HL-60/S4 (cell line): ENCODE measurements around the gene MACF1.
"Not testable (repeated sequence)": the region's sequence is repeated elsewhere in the genome, so short reads cannot be mapped to it uniquely, and the experiment has no call there.

Source experiments
- in situ Hi-C: fragments of 300-500 bp; cut with MboI; formaldehyde crosslinking; loops from 2 replicates; pipeline ENCODE4 v1.14.3; 2022; ENCODE audit warnings: low sequenced_read_pairs

Gene MACF1

DNA sequence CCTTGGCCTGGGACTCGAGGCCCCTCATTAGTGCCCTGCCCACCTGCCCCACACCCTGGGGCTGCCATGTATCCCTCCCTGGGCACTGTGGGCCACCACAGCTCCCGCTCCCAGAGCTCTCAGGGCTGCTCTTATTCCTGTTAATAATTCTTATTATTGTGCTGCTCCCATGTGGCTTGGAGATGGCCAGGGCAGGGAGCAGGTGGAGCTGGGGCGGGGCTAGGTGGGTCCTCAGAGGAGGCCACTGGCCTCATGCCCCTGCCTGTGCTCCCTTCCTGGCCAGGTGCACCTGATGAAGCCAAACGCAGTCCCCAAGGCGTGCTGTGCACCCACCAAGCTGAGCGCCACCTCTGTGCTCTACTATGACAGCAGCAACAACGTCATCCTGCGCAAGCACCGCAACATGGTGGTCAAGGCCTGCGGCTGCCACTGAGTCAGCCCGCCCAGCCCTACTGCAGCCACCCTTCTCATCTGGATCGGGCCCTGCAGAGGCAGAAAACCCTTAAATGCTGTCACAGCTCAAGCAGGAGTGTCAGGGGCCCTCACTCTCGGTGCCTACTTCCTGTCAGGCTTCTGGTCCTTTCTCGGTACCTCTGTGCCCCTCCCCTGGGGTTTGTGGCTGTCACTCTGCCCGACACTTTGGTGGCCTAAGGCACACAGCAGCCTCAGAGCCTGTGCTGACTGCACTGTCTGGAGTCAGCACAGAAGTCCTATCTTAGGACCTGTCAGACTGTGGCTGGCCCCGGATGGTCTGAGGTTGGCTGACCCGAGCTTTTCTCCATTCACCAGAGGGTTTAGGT lies 321.1 kb downstream of the MACF1 start:
- in situ Hi-C loops, result no loop called here

DNA sequence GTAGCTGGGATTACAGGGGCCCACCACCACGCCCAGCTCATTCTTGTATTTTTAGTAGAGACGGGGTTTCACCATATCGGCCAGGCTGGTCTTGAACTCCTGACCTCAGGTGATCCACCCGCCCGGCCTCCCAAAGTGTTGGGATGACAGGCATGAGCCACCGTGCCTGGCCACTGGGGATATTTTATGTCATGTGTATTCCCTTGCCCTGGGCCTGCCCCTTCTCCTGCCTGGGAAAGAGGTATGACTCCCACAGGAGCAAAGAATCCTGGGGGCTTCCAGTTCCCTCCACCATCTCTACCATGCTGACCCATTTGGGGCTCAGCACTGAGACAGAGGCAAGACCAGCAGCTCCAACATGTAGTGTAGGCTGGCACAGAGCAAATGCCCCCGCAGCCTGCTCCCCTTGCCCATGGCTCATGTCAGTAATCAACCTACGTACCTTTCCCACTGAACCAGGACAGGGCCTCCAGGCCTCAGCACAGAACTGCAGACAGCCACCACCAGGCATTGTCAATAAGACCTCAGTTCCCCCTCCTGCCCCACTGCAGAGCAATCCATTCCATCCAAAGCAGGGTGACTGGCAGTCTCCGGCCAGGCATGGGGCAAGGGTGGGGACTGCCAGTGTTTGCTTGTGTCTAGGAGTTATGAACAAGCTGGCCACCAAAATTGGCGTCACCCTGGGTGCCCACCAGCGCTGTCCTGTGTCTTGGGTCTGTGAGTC lies 322.1 kb downstream of the MACF1 start:
- in situ Hi-C loops, result no loop called here

DNA sequence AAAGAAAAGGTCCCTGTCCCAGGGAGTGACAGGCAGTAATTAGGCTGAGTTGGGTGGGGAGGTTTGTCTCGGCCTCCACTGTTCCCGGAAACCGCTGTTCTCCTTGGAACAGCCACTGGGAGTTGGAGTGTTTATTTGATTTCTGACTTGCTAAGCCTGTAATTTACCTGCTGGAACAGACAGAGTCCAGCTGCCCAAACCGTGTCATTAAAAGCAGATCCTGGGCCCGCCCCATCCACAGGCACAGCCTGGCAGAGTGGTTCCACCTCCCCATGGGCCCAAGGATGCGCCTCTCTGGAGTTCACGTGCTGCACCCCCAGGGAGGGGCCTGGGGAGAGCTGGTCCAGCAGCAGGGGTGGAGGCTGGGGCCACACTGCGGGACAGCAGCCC lies 322.7 kb downstream of the MACF1 start:
- in situ Hi-C loops, result not testable (repeated sequence)

DNA sequence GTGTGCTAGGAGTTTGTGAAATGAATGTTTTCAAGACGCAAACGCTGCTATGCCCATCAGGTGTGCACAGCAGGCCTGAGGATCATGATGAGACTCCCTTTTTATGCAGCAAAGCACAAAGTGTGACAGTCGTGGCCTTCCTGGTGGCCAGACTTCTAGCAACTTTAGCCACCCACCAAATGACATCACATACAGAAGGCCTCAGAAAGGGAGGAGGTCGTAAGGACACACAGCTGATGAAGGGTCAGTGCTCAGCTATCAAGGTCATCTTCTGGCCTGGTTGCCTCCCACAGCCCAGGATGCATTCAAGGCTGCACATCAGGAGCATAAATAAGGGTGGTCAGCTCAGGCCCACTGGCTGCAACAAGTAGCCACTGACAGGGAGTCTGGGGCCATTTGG lies 323.6 kb downstream of the MACF1 start:
- in situ Hi-C loops, result no loop called here

DNA sequence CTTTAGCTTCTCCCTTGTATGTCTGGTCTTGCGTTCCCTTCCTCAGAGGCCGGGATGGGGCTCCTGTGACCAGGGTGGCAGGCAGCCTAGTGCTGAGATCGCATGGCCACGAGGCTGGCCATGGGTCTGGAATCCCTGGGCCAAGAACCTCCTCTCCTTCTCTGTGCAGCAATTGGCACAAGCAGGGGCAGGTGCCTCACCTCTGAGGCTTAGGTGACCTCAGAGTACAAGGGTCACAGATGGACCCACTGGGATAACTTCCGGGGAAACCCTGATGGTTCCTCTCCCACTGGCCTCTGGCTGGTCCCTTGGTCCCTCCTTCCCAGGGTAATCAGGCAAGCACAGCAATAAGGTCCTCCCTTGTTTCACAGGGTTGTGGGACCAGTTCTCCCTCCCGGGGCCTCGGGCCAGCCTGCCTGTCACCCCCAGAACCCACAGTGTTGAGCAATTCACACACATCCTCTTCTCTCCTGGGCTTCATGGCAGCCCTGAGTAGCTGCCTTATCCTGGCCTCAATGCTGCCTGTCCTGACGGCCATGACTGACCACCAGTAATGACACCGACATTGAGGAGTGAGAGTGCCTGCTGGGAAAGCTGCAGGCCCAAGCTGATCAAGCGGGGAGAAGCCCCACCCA lies 325.5 kb downstream of the MACF1 start:
- in situ Hi-C loops, result no loop called here

DNA sequence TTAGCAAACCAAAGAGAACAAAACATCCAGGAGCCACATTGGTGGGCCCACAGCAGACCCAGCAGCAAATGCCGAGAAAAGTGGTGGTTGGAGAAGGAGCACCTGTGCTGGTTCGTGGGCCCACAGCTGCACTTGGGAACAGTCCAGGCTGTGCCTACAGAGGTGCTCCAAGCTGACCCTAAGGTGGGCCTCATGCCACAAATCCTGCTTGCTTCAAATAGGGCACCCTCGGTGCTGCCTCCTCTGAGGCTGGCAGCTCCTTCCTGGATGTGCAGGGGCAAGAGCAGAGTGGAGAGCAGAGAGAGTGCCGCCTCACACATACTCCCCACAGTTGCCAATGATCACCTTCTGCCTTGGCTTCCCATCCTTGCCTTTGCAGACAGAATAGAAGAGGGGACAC lies 327.0 kb downstream of the MACF1 start:
- in situ Hi-C loops, result no loop called here

DNA sequence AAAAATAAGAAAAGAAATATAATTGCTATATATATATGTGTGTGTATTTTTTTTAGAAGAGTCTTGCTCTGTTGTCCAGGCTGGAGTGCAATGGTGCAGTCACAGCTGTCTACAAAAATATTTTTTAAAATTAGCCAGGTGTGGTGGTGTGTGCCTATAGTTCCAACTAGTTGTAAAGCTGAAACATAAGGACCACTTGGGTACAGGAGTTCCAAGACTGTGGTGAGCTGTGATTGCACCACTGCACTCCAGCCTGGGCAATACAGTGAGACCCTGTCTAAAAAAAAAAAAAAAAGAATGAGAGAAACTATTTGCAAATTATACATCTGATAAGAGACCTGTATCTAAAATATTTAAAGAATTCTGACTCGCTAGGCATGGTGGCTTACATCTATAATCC lies 328.9 kb downstream of the MACF1 start:
- in situ Hi-C loops, result no loop called here
